C4-2B (cell line): ENCODE data around the gene SKI.
"Not testable (repeated sequence)": the region's sequence is repeated elsewhere in the genome, so short reads cannot be mapped to it uniquely, and the experiment has no call there.

ENCODE experiments used
- H3K27ac ChIP-seq: fragments of 450-650 bp; 2 replicates; pipeline ENCODE4 v1.5.1; 2017
- CTCF ChIP-seq: fragments of 450-650 bp; conservative IDR thresholded peaks from 2 replicates; pipeline ENCODE4 v1.5.1; 2017; ENCODE audit warnings: mild to moderate bottlenecking
- ZFX ChIP-seq: fragments of 450-650 bp; IDR thresholded peaks from 2 replicates; pipeline ENCODE4 v1.6.1; 2017

SKI gene

DNA sequence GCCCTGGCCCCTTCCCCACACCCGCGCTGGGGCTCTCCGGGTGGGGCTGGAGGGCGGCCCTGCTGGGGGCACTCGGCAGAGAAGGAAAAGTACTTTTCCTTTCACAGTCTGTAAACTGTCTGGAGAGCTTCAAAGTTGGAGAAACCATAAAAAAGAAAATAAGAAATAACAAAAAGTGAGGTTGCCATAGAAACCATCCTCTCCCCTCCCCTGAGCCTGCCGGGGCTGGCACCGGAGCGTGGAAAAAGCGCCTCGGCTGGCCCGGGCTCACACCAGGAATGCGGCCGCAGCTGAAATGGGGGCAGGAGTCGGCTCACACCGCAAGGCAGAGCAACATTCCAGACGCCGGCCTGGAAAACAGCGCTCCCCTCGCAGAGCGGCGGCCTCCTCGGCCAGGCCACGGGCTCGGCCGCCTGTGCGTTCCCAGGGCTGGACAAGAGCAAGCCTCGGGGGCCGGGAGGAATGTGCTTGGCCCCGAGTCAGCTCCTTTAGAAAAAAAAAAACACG, 94.0 kb downstream of the SKI start:
- TF ChIP-seq CTCF (no peak), ZFX (no peak)
- H3K27ac ChIP-seq = no peak overlapping the region

DNA sequence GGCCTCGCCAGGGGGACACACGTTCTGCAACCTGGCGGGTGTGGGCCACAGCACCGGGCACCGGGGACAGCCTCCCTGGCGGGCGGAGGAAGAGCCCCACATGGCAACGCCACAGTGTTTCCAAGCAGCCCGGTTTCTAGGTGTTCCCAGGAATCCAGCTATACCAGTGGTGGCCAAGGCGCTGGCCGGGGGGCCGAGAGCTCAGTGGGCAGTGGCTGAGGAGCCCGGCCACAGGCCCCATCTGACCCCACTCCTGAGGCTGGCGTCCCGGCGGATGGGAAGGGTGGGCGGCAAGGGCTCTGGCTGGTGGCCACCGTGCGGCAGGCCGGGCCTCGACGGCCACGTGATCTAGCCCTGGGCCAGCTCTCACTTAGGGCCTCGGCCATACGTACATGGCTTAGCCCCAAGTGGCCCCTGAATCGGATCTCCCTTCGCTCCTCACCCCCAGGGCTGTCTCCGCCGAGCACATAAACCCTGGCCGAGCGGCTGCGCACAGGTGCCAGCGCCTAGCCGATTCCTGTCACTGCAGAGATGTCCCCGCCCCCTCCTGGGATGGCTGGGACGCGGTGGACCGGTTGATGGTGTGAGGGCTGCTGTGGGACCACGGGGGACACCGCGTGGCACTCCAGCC, 94.6 kb downstream of the SKI start:
- no peak overlapping the region for H3K27ac ChIP-seq
- no peak for TF ChIP-seq CTCF
- no peak for TF ChIP-seq ZFX

- no peak overlapping the region for H3K27ac ChIP-seq
These were observed 95.4 kb downstream of the SKI start for GRCh38 chr1:2323451-2323974.

DNA sequence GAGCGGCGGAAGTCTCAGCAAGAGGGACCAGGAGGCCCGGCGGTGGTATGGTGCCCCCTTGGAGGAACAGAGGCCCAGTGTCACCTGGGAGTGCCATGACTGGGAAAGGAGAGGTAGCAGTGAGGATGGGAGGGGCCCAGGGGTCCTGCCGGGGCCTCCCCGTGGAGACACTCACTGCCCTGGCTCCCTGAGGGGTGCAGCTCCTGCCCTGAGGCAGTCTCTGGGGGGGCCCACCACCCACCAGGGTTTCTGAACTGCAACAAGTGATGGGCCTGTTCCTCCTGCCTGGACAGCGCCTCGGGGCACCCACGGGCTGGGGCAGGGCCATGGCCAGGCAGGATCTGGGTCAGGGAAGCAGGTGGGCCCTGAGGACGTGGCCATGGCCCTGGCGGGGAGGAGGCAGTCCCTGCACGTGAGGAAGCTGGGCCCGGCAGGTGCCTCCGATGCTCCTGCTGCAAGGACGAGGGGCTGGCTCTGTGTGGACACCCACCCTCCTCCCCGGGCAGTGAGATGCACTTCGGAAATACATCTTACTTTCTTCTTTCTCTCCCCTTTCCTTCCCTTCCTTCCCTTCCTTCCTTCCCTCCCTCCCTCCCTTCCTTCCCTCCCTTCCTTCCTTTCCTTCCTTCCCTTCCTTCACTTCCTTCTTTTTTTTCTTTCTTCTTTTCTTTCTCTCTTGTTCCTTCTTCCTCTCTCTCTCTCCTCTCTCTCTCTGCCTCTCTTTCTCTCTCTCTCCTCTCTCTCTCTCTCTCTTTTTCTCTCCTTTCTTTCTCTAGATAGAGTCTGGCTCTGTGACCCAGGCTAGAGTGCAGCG, 96.6 kb downstream of the SKI start:
- TF ChIP-seq CTCF = no peak
- no peak for TF ChIP-seq ZFX
- H3K27ac ChIP-seq = no peak overlapping the region

More at GRCh38 chr1:2323451-2323974, 95.4 kb downstream of the SKI start:
- TF ChIP-seq ZFX = no peak
- TF ChIP-seq CTCF = no peak

DNA sequence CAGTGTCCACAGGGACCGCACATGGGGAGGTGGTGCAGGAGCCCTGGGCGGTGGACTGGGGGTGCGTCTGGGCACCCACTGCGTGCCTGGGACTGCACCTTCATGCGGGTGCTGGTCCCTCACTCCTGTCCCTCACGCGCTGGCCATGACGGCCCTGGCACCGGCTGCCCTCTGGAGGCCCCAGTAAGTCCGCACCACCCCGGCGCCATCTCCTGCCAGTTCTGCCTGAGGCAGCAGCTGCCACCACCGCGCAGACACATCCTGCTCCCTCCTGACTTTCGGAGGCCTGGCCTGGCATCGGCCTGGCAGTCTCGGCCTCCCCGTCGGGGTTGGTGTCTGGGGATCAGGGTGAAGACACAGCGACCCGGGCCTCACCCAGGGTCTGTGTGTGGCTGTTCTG, 98.4 kb downstream of the SKI start:
- H3K27ac ChIP-seq = no peak overlapping the region
- no peak for TF ChIP-seq CTCF
- no peak for TF ChIP-seq ZFX

DNA sequence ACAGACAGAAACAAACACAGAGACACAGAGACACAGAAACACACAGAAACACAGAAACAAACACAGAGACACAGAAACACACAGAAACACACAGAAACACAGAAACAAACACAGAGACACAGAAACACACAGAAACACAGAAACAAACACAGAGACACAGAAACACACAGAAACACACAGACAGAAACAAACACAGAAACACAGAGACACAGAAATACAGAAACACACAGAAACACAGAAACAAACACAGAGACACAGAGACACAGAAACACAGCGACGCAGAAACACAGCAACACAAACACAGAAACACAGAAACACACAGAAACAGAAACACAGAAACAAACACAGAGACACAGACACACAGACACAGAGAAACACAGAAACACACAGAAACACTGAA, 99.0 kb downstream of the SKI start:
- H3K27ac ChIP-seq = not testable (repeated sequence)

- H3K27ac ChIP-seq = no peak overlapping the region
- no peak for TF ChIP-seq CTCF
- TF ChIP-seq ZFX = no peak
These were observed 99.7 kb downstream of the SKI start for GRCh38 chr1:2327841-2328240.
